ENCODE results near the gene EFCAB5.
"Not testable (repeated sequence)": the region's sequence is repeated elsewhere in the genome, so short reads cannot be mapped to it uniquely, and the experiment has no call there.

The EFCAB5 gene

GRCh38 chr17:29927546-29927945 is 13.9 kb upstream of the EFCAB5 start:
- TF ChIP-seq CTCF (IDR thresholded peaks at IDR 0.05; ENCODE audit: extremely low read depth, insufficient read depth, missing control alignments), result no peak
- no peak for DNase-seq (ENCODE audit: low spot score)
- in situ Hi-C loops (cut with MboI; ENCODE audit: low pct_unique_long_range_greater_than_20kb, low sequenced_read_pairs, unreplicated experiment), result loop anchor here (25.0 kb wide), 1 partner anchor 290 kb away; no protein-coding TSS in a partner anchor

GRCh38 chr17:29929006-29929532 is 12.4 kb upstream of the EFCAB5 start:
- DNase-seq (ENCODE audit: low spot score), result no peak
- in situ Hi-C loops (cut with MboI; ENCODE audit: low pct_unique_long_range_greater_than_20kb, low sequenced_read_pairs, unreplicated experiment), result loop anchor here (25.0 kb wide), 1 partner anchor 292 kb away; no protein-coding TSS in a partner anchor
- TF ChIP-seq CTCF (IDR thresholded peaks at IDR 0.05; ENCODE audit: extremely low read depth, insufficient read depth, missing control alignments), result no peak

GRCh38 chr17:29929533-29930408 is 11.7 kb upstream of the EFCAB5 start, which contains the start of gene SSH2:
Gene SSH2 (minus strand): TSS chr17:29930228. CDS start chr17:29930000, 228 bp downstream.
- peak; percentile 85 for DNase-seq (ENCODE audit: low spot score)
- in situ Hi-C loops (cut with MboI; ENCODE audit: low pct_unique_long_range_greater_than_20kb, low sequenced_read_pairs, unreplicated experiment), result loop anchor here (5.0 to 25.0 kb wide), 2 partner anchors 122 to 292 kb away; no protein-coding TSS in a partner anchor
- TF ChIP-seq CTCF (IDR thresholded peaks at IDR 0.05; ENCODE audit: extremely low read depth, insufficient read depth, missing control alignments), result no peak

GRCh38 chr17:29930409-29931010 is 10.9 kb upstream of the EFCAB5 start:
- no peak for TF ChIP-seq CTCF (IDR thresholded peaks at IDR 0.05; ENCODE audit: extremely low read depth, insufficient read depth, missing control alignments)
- DNase-seq (ENCODE audit: low spot score), result no peak
- in situ Hi-C loops (cut with MboI; ENCODE audit: low pct_unique_long_range_greater_than_20kb, low sequenced_read_pairs, unreplicated experiment), result loop anchor here (5.0 to 25.0 kb wide), 2 partner anchors 123 to 293 kb away; no protein-coding TSS in a partner anchor

GRCh38 chr17:29931231-29931932 is 10.1 kb upstream of the EFCAB5 start:
- DNase-seq (ENCODE audit: low spot score), result peak; percentile 68
- peak; percentile 77 for TF ChIP-seq CTCF (IDR thresholded peaks at IDR 0.05; ENCODE audit: extremely low read depth, insufficient read depth, missing control alignments)
- in situ Hi-C loops (cut with MboI; ENCODE audit: low pct_unique_long_range_greater_than_20kb, low sequenced_read_pairs, unreplicated experiment), result loop anchor here (5.0 to 25.0 kb wide), 2 partner anchors 124 to 294 kb away; no protein-coding TSS in a partner anchor

- DNase-seq (ENCODE audit: low spot score), result no peak
- TF ChIP-seq CTCF (IDR thresholded peaks at IDR 0.05; ENCODE audit: extremely low read depth, insufficient read depth, missing control alignments), result peak; percentile 12
- in situ Hi-C loops (cut with MboI; ENCODE audit: low pct_unique_long_range_greater_than_20kb, low sequenced_read_pairs, unreplicated experiment), result loop anchor here (5.0 to 25.0 kb wide), 2 partner anchors 126 to 296 kb away; no protein-coding TSS in a partner anchor
These were observed 8.1 kb upstream of the EFCAB5 start for GRCh38 chr17:29933379-29933778.

- in situ Hi-C loops (cut with MboI; ENCODE audit: low pct_unique_long_range_greater_than_20kb, low sequenced_read_pairs, unreplicated experiment), result loop anchor here (25.0 kb wide), 1 partner anchor 299 kb away; no protein-coding TSS in a partner anchor
- DNase-seq (ENCODE audit: low spot score), result not testable (repeated sequence)
These were observed 5.5 kb upstream of the EFCAB5 start for GRCh38 chr17:29935909-29936308.
